GM19452 (cell line): ENCODE measurements around the gene MEN1.

ENCODE experiments used
- ATAC-seq: cut with Tn5 transposase; IDR thresholded peaks from one replicate; pipeline ENCODE4 v1.9.1; 2021; ENCODE audit not compliant: unreplicated experiment

Gene MEN1

DNA sequence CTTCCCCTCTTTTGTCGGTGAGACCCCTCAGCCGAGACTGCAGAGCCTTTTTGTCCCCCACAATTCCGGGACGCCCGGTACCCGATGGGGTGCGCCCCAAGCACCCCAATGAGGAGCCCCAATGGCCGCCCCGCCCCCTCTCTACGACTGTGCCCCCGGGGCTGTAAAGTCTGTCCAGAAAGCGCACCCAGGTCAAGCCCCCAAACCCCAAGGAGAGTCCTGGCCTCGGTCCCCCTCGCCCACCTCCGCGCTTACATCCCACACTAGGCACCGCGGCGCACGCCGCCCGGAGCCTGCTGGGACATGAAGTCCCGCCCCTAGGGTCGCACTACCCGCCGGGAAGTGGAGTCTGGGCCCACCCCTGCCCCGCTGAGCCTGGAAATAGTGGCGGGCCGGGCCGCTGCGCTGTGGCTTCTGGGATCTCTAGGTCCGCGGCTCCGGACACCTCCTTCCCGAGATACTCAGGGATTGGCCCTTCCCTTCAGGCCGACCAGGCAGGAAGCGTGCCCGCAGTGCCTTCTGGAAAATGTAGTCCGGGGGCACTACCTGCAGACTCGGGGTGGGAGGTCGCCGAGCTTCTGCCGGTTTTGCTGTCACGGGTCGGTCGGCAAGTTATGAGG is at the start of gene MEN1:
MEN1 (minus strand) TSS at position 281 of the 620 bp plus-strand sequence. CDS start 442 bp downstream, outside the sequence.
- ATAC-seq, result peak; percentile 50

DNA sequence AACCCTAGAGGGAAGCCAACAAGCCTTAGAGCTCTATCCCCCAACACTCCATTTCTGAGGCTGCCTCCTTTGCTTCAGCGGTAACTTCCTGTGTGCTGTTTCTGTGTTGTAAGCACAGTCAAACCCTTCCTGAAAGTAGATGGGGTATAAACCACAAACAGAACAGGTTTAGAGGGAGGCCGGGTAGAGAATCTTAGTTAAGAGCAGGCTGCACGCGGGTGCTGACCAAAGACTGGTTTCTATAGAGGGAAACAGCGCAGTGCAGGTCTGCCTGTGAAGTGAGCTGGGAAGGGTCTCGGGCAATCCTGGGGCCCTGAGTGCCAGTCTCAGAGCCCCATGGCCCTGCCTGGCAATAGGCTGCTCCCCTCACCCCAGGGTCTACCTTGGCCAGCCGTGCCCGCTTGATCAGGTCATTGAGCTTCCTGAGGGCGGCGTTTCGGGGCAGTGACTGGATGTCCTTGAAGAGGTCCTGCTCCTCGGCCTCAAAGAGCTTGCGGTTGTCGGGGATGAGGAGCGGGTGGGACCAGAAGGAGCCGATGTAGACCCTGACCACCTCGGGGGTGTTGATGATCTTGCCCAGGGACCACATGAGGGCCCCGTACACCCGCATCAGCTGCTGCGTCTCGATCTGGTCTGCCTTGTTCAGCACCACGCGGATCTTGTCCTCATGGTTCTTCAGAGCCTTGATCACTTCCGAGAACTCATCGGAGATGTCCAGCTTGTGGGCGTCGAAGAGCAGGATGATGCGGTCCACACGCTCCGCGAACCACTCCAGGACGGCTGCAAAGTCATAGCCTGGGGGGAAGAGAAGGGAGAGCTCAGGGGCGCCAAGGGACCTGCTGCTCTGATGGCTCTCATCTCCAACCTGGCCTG is 49.4 kb upstream of the MEN1 start:
- peak; percentile 62 for ATAC-seq

DNA sequence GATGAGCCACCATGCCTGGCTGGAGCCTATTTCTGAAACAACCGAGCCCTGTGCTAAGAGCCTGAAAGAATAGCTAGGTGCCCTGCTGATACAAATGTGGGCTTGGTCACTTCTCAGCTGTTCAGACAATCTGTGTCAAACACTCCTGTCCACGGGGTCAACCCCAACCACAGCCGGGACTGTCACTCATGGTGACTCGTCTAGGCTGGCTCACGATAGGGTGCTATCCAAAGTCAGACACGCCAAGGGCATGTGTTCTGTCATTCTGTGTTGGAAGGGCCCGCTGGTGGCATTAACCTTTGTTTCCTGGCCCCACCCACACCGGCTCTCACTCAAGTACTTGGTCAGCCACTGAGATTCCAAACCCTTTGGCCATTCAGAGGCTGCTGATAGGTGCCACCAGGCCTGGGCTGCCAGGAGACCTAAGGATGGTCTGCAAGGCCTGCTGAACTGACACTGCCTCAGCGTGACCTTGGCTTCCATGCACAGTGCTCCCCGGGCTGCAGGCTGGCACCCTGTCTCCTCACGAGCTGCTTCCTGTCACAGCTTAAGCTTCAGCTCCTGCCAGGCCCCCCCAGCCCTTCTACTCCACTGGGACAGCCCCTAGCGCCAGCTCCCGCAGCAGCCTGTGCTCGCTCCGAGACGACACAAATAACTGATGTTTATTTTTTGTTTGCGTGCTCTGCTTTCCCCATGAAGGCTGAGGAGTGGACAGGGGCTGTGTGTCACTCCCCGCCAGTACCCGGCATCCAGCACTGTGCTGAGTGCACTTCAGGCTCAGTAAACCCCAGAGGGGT is 48.3 kb upstream of the MEN1 start:
- peak; percentile 27 for ATAC-seq

DNA sequence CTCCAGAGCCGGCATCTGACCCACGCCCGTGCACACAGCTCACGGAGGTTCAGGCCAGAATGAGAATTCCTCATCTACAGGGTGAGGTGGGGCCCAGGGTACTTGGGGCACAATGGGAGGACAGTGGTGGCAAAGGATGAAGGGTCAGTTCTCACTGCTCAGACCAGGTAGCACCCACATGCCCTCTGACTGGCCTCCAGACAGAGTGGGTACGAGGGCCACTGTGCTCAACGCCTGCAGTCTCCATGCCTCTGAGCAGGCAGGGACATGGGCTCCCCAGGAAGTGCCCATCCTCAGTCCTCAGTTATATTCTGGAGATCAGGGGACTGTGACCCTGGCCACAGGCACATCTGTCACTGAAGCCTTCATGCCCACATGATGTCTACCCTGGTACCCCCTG is 47.1 kb upstream of the MEN1 start:
- ATAC-seq, result no peak

GRCh38 chr11:64856382-64857227 is 46.3 kb upstream of the MEN1 start:
- ATAC-seq, result no peak

DNA sequence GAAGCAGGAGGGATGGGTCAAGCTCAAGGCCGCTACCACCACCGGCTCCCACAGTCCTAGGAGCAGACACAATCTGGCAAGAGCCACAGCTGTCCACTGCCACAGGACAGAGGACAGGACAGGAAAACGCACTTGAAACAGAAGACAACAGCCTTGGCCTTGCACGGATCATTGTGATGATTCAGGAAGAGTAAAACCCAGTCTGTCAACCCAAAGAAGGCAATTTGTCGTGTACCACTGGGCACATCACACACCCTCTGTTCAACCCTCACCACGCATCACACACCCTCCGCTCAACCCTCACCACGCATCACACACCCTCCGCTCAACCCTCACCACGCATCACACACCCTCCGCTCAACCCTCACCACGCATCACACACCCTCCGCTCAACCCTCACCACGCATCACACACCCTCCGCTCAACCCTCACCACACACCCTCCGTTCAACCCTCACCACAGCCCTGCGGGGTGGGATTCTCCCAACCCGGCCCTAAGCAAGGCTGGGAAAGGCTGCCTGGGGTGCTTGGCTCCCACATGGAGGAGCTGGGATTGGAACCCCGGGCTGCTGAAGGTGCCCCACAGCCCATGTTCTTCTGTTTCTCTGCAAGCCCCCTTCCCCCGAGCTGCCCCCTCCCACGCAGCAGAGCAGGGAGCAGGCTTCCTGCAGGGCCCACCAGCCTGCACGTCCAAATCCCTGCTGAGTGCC is 45.4 kb upstream of the MEN1 start:
- ATAC-seq, result no peak

GRCh38 chr11:64854534-64855502 is 44.5 kb upstream of the MEN1 start:
- ATAC-seq, result no peak

- ATAC-seq, result no peak
Observed at GRCh38 chr11:64854157-64854533, 43.8 kb upstream of the MEN1 start.

DNA sequence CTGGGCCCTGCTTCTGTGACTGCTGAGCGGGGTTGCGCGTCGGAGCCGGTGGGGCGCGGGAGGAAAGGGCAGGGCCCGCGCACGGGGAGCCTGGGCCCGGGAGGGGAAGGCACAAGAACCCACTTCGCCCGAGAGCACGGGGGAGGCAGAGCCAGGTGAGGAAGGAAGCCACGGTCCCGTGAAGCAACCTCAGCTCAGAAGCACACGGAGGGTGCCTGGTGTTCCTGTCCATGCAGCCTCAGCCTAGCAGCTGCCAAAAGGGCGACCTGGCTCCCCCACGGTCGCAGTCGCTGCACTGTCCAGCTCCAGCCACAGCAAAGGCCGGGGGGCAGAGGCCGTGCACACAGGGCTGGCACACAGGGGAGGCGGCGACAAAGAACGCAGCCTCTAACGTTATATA is 43.4 kb upstream of the MEN1 start:
- no peak for ATAC-seq

DNA sequence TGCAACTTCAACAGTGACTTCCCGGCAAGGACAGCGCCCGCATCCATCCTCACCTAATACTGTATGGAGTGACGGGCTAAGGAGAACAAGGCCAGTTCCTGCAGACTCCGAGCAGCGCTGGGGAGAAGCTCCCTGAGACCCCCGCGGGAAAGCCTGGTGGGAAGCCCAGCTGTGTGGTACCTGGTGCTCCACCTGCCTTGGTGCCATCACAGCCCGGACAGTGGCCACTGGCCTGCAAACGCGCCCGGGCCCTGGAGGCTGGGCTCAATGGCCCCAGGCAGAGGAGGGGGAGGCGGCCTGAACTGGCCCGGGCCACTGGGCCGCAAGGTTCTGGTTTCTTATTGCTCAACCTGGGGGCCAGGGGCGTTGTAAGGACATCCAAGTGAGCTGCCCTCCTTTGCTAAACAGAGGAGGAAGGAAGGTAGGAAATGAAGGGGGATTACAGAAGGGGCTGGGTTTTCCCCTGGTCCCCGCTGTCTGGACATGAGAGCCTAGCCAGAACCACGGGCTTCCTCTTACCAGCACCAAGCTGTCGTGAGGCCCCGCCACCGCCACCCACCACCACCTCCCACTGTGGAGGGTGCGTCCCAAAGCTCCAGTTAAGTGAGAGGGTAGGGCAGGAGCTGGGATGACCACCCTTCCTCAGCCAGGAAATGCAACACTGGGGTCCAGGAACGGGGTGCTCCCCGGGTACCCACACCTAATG is 42.6 kb upstream of the MEN1 start:
- no peak for ATAC-seq

- peak; percentile 18 for ATAC-seq
Observed at GRCh38 chr11:64851831-64852351, 41.5 kb upstream of the MEN1 start.

DNA sequence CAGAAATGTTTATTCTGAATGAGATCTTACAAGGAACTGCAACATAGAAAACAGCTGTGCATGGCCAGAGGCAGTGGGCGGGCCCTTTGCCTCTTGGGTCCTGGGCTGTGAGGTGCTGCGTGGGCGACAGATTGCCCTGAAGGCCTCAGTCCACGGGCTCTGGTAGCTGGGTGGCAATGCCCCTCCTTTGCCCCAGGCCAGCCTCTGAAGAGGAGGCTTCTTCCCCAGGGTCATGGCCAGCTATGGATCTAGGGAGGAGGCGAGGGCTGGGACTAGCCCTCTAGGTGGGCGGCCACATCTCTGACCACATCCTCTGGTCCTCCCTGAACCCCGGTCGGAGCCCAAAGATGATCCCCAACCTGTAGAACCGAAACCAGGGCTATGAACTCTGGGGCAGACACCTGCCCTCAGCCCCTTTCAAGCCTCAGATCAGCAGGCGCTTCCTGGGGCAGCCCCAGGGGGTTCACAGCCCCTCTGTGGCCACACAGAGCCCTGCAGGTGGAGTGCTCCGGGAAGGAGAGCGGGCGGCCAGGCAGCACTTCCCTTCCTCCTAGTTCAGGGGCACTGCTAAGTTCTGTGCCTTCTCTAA is 40.7 kb upstream of the MEN1 start:
- peak; percentile 56 for ATAC-seq

DNA sequence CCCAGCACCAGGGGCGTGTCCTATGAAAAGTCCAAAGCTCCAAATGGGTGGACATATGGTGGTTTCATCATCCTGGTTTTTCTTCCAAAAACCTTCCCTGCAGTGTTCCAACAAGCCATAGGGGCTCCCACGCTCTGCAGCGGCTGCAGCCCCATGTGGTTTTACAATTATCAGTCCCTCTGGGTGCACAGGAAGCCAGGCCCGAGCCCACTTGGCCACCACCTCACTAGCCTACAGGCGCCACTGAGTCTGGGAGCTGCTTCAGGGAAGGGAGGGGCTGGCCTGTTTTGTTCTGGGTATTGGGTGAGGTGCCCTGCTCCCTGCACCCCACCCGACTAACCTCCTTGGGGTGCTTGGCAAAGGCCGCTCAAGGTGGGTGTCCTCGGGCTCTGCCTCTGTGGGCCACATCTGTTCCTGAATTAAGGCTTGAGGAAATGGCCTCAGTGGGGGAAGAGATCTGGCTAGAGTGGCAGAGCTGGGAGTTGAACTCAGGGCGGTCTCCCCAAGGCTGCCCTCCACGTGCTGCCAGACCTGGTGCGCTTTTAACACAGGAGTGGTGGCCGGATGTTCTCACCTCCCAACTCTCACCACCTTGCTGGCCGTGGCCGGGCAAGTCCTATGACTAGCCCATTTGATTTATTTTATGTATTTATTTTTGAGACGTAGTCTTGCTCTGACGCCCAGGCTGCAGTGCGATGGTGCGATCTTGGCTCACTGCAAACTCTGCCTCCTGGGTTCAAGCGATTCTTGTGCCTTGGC is 39.4 kb upstream of the MEN1 start:
- ATAC-seq, result no peak

DNA sequence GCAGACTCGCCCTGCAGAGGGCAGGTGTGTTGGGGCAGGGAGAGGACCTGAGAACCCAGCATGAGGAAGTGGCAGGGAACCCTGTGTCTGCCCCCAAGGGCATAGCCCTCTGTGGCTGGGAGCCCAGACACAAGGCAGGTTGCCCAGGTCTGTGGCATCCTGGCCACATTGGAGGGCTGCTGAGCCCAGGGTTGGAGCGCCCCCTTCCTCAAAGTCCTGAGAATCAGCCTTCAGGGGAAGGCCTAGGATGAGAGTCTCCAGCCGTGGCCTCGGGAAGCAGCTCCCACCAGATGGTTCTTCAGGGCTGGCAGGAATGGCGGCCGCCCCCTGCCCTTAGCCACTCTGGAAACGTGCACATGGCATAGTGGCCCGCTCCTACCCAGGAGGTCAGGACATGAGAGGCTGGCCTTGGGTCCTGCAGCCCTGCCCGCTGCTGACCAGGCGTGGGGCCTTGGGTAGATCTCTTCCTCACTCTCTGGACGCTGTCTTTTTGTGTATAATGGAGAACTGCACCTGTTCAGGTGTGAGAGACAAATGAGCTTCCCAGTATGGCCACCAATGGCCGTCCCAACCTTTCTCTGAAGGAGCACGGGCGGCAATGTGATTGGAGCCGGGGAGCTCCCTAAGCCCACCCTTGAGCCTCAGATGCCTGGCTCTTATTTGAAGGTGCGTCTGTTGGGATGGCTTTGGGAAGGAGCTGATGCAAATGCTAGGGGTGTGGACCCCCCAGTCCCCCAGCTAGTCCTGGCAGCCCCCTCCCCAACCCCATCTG is 38.7 kb upstream of the MEN1 start:
- ATAC-seq, result no peak

DNA sequence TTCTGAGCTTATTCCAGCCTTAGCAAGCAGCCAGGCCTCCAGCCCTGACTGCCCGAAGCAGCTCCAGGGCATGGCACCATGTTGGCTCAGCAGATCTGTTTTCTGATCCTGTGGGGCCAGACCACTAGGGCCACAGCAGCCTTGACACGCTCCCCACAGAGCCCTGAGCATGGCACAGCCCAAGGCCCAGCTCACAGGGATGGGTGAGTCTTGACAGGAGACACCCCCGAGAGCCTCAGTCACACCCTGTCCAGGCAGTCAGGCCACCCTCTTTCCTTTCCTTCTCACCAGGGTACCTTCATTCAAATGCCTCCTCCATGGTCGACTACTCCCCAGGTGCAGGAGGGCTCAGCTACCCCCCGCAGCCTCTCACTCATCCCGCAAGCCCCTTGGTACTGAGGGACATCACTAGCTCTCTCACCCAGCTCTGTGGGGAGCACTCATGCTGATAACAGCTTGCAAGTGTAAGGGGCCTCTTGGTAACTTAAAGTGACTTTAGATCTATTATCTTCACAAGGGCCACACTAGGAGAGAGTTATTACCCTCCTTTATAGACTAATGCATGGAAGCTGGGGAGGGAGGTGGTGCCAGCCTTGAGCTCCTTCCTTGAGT is 38.0 kb upstream of the MEN1 start:
- ATAC-seq, result no peak
